ENCODE results near the gene HOXA13. TPM values are rescaled to one million over a fixed set of nuclear protein-coding genes. Genes with fewer than 3 reads are reported as not detected.

HOXA13 gene
- total and polyA plus RNA-seq, 4 donors: 0.38 TPM; not detected in 3

DNA sequence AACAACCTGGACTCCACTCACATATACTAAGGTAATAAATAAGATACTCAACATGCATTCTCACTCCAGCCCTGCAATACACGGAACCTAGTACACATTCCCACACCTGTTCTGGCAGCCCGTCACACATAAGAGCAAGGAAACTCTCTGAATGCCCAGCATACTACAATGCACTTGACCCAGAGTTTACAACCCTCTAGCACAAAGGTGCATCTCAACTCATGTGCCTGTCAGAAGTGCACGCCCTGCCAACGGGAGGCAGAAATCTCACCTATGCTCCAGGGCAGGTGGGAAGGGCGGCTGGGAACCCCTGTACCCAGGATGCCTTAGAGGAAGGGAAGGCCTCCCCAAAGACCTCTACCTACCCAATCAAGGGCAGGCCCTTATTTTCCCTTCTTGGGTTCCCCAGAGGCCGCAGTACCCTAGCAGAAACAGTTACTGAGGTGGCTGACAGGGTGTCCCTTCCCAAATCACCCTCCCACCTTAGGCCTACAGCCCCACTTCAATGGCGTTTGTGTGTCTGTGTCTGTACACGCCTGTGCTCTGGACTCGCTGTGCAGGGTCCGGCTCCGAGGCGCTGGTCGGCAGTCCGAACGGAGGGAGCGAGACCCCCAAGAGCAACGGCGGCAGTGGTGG lies 44.7 kb upstream of the HOXA13 start:
- Histone ChIP-seq H3K27me3 (ENCODE audit: control insufficient read depth in 1 of 2, insufficient read depth in 2 of 2, low read length in 1 of 2) (peaks cover 0 to 2% of the 10 kb centered on the region in 2 donors), H3K27ac (ENCODE audit: low read depth in 1 of 2, low read length in 2 of 2) (no peak overlapping the region), H3K9me3 (ENCODE audit: control insufficient read depth, low read length) (no peaks in the 10 kb centered on the region), H3K4me3 (ENCODE audit: low read length in 2 of 2) (no peak overlapping the region), H3K36me3 (ENCODE audit: control insufficient read depth in 1 of 2, insufficient read depth in 2 of 2, low read length in 1 of 2) (no peaks in the 10 kb centered on the region), H3K4me1 (ENCODE audit: control insufficient read depth in 1 of 2, insufficient read depth in 2 of 2, low read length in 2 of 2) (peaks cover 0 to 2% of the 10 kb centered on the region in 2 donors)
- intact Hi-C loops (cut with DNase I): no loop called here
- DNase-seq (no peak), ATAC-seq (ENCODE audit: low FRiP score) (no peak)
- WGBS, 2 donors: 18 to 19% methylated on average over 18 of the region's 18 CpGs

DNA sequence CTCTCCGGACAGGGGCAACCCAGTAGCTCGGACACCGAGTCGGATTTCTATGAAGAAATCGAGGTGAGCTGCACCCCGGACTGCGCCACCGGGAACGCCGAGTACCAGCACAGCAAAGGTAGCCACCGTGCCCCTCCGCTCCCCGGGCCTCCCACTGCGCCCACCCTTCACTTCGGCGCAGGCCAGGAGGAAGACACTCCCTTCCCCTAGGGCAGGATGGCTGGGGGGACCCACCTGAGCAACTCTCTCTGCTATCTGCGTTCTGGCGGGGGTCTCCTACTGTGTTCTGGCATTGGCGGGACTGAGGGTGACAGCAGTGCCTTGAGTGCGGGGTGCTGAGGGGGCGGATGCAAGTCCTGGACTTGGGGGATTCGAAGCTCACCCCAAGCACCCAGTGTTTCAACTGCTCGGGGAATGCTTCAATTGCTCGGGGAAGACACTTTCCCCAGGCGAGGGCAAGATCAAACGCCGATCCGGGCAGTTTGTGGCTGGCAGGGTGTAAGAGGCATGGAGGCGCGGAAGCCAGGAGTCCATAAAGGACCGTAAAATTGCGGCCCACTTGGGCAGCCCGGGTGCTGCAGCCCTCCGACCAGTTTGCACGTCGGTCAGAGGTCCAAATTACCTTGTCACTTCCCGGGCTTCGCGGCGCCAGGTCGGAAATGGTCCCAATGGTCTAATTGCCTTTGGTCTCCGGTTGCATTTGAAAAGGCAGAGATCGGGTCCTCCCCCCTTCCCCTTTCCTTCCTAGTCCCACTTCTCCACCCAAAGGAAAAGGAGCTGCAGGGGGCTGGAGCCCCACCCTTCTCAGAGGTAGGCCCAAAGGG lies 43.7 kb upstream of the HOXA13 start:
- Histone ChIP-seq H3K27me3 (ENCODE audit: control insufficient read depth in 1 of 2, insufficient read depth in 2 of 2, low read length in 1 of 2) (peaks cover 0 to 2% of the 10 kb centered on the region in 2 donors), H3K9me3 (ENCODE audit: control insufficient read depth, low read length) (no peaks in the 10 kb centered on the region), H3K27ac (ENCODE audit: low read depth in 1 of 2, low read length in 2 of 2) (no peak overlapping the region), H3K36me3 (ENCODE audit: control insufficient read depth in 1 of 2, insufficient read depth in 2 of 2, low read length in 1 of 2) (no peaks in the 10 kb centered on the region), H3K4me3 (ENCODE audit: low read length in 2 of 2) (no peak overlapping the region), H3K4me1 (ENCODE audit: control insufficient read depth in 1 of 2, insufficient read depth in 2 of 2, low read length in 2 of 2) (peaks cover 0 to 2% of the 10 kb centered on the region in 2 donors)
- ATAC-seq (ENCODE audit: low FRiP score) (no peak), DNase-seq (no peak)
- WGBS, 2 donors: 4 to 6% methylated on average over 42 to 43 of the region's 43 CpGs
- intact Hi-C loops (cut with DNase I): no loop called here

DNA sequence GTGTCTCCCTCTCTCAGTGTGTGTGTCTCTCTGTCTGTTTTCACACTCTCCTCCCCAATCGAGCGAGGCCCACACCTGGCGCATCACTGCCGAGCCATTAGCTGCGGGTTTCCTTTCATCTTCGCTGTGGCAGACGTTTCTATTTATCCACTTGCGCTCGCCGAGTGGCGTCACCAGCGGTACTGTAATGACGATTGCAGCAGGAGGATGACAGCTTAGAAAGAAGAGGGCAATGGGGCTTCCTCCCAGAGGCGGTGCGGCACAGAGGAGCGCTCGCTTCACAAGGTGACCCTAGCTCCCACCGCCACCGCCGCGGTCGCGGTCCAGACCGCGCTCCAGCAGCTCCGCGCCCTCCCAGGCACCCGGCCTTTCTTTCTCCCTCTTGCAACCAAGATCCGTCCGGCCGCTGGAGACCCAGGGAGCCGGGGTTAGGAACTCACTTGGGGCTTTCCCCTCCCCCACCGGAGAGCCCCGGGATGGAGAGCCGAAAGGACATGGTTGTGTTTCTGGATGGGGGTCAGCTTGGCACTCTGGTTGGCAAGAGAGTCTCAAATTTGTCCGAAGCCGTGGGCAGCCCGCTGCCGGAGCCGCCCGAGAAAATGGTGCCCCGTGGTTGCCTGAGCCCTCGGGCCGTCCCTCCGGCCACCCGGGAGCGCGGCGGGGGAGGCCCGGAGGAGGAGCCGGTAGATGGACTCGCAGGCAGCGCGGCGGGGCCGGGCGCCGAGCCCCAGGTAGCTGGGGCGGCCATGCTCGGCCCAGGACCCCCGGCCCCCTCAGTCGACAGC lies 42.9 kb upstream of the HOXA13 start, which contains the start of gene EVX1:
Gene EVX1, plus strand, starts transcription at position 248 of the 785 bp plus-strand sequence. Its CDS starts 229 bp downstream, at position 477.
- intact Hi-C loops (cut with DNase I): no loop called here
- Histone ChIP-seq H3K27ac (ENCODE audit: low read depth in 1 of 2, low read length in 2 of 2) (no peak within 1 kb of the TSS), H3K4me1 (ENCODE audit: control insufficient read depth in 1 of 2, insufficient read depth in 2 of 2, low read length in 2 of 2) (peaks cover 0 to 2% of the 10 kb centered on the region in 2 donors), H3K27me3 (ENCODE audit: control insufficient read depth in 1 of 2, insufficient read depth in 2 of 2, low read length in 1 of 2) (peaks cover 0 to 2% of the 10 kb centered on the region in 2 donors), H3K36me3 (ENCODE audit: control insufficient read depth in 1 of 2, insufficient read depth in 2 of 2, low read length in 1 of 2) (no peaks in the 10 kb centered on the region), H3K4me3 (ENCODE audit: low read length in 2 of 2) (no peak within 1 kb of the TSS), H3K9me3 (ENCODE audit: control insufficient read depth, low read length) (no peaks in the 10 kb centered on the region)
- no peak for ATAC-seq (ENCODE audit: low FRiP score)
- DNase-seq: no peak
- 3% methylated on average over 59 to 62 of the region's 62 CpGs for WGBS, 2 donors

DNA sequence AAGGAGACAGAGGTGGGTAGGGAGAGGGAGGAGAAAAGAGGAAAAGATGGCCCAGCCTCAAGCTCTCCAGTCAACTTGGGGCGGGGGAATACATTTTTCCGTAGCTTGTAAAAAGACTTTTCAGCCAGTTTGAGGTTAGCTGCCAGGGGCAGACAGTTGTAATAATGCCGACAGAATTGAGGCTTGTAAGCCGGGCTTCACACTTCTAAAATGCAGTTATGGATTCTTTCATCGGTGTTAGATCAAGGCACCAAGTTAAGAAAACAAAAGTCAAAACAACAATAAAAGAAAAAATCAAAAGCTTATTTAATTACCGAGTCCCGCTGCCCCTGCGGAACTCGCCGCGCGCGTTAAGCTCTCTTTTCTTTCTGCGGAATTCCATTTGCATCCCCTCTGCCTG lies 42.3 kb upstream of the HOXA13 start:
- ATAC-seq (ENCODE audit: low FRiP score) (no peak), DNase-seq (no peak)
- no peak overlapping the region for H3K4me3 ChIP-seq (ENCODE audit: low read length in 2 of 2)
- no peaks in the 10 kb centered on the region for H3K9me3 ChIP-seq (ENCODE audit: control insufficient read depth, low read length)
- no peaks in the 10 kb centered on the region for H3K36me3 ChIP-seq (ENCODE audit: control insufficient read depth in 1 of 2, insufficient read depth in 2 of 2, low read length in 1 of 2)
- H3K27ac ChIP-seq (ENCODE audit: low read depth in 1 of 2, low read length in 2 of 2): no peak overlapping the region
- H3K27me3 ChIP-seq (ENCODE audit: control insufficient read depth in 1 of 2, insufficient read depth in 2 of 2, low read length in 1 of 2): peaks cover 0 to 4% of the 10 kb centered on the region in 2 donors
- WGBS, 2 donors: 17 to 20% methylated on average over 14 of the region's 14 CpGs
- H3K4me1 ChIP-seq (ENCODE audit: control insufficient read depth in 1 of 2, insufficient read depth in 2 of 2, low read length in 2 of 2): peaks cover 0 to 2% of the 10 kb centered on the region in 2 donors
- intact Hi-C loops (cut with DNase I): no loop called here

DNA sequence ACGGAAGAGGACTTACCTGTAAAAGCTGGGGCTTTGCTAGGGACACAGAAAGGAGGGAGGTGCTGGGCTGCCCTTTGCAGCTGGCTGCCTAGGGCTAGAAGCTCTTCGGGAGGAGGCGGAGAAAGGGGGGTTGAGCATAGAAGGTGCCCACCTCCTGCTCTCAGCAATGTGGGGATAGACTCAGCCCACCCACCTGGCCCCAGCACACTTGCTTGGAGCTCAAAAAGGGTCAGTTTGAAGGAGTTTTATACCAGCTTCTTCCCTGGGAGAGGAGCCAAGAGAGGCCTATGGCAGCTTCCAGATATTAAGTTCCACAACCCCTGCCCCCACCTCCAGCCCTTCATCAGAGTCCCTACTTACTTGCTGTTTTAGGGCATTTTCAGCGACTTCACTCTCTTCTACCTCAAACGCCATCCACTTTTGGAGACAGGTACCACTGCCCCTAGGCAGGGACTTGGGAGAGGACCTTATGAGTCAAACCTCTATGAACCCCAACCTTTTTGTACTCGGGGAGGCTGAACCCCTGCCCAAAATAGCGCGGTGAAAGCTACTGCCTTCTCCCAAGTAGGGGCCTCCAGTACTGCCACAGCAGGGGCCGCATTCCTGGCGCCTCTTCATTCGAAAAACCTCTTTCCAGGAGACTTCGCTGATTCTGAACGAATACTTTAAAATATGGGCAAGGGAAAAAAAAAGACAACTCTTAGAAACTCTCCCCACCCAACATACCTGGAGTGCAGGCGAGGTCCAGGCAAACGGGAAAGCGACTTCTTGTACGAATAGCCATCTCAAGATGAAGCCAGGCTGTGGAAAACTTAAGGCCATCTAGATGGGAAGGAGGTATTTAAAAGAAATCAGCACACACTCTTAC lies 41.5 kb upstream of the HOXA13 start:
- 26 to 36% methylated on average over 17 of the region's 17 CpGs for WGBS, 2 donors
- intact Hi-C loops (cut with DNase I): no loop called here
- Histone ChIP-seq H3K36me3 (ENCODE audit: control insufficient read depth in 1 of 2, insufficient read depth in 2 of 2, low read length in 1 of 2) (no peaks in the 10 kb centered on the region), H3K27me3 (ENCODE audit: control insufficient read depth in 1 of 2, insufficient read depth in 2 of 2, low read length in 1 of 2) (peaks cover 0 to 5% of the 10 kb centered on the region in 2 donors), H3K4me1 (ENCODE audit: control insufficient read depth in 1 of 2, insufficient read depth in 2 of 2, low read length in 2 of 2) (peaks cover 0 to 2% of the 10 kb centered on the region in 2 donors), H3K9me3 (ENCODE audit: control insufficient read depth, low read length) (no peaks in the 10 kb centered on the region), H3K4me3 (ENCODE audit: low read length in 2 of 2) (no peak overlapping the region), H3K27ac (ENCODE audit: low read depth in 1 of 2, low read length in 2 of 2) (no peak overlapping the region)
- DNase-seq (no peak), ATAC-seq (ENCODE audit: low FRiP score) (no peak)

DNA sequence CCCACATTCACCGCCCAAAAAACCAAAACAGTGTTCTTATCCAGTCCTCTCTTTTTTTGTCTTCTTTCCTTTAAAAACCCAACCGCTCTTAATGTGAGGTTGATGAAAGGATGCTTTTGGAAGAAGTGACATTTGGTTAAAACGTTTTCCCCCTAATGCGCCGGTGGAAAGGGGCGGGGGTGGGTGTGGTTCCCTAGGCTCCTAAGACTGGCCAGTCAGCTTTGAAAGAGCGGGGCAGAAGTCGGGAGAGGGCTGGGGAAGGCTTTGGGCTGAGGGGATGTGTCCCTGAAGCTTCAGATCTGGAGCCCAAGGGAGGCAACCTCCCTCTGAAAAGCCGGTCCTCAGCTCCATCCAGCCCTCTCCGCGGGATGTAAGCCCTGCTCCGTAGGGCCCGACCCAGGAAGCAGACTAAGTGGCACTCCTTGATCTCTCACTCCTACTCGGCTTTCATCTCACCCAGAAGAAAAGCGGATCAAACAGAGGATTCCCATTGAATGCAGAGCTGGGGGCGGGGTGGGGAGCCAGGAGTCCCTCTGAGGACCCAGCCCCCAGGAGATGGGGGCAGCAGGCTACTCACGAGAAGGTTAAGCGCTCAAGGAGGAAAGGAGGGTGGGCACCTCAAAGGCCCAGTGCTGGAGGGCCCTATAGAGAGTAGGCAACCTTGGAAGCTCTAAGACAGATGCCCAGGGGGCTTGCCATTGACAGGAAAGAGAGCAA lies 40.3 kb upstream of the HOXA13 start:
- H3K36me3 ChIP-seq (ENCODE audit: control insufficient read depth in 1 of 2, insufficient read depth in 2 of 2, low read length in 1 of 2): no peaks in the 10 kb centered on the region
- no peaks in the 10 kb centered on the region for H3K9me3 ChIP-seq (ENCODE audit: control insufficient read depth, low read length)
- H3K27ac ChIP-seq (ENCODE audit: low read depth in 1 of 2, low read length in 2 of 2): no peak overlapping the region
- intact Hi-C loops (cut with DNase I): no loop called here
- H3K4me1 ChIP-seq (ENCODE audit: control insufficient read depth in 1 of 2, insufficient read depth in 2 of 2, low read length in 2 of 2): peaks cover 0 to 2% of the 10 kb centered on the region in 2 donors
- peaks cover 0 to 5% of the 10 kb centered on the region in 2 donors for H3K27me3 ChIP-seq (ENCODE audit: control insufficient read depth in 1 of 2, insufficient read depth in 2 of 2, low read length in 1 of 2)
- no peak for DNase-seq
- ATAC-seq (ENCODE audit: low FRiP score): no peak
- H3K4me3 ChIP-seq (ENCODE audit: low read length in 2 of 2): no peak overlapping the region
- WGBS, 2 donors: 13 to 15% methylated on average over 18 of the region's 18 CpGs

DNA sequence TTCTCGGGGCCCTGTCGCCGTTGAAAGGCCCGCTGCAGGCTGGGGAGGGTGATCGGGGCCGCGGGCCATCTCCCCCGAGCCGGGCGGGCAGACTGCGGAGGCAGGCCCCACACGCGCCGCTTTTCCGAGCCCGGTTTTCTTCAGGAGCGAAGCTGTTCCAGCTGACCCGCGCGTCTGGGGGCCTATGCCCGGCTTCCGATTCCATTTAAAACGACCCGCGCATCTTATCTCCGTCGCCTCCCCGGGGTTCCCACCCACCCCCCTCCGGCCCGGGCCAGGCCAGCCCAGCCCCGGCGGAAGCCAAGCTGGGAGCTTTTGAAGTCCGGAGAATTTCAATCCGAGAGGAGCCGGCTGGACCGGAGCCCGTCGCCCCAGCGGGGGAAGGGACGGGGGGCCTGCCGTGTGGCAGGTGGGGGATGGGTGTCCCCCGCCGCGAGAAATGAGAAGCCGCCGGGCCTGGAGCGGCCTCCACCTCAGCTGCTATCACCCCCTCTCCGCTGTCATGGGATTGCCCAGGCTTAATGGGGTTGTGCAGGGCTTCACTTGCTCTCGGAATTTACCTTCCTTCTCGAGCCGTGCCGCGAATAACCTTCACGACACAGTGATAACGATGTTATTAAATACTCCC lies 39.6 kb upstream of the HOXA13 start:
- no peak for DNase-seq
- WGBS, 2 donors: 9 to 13% methylated on average over 54 to 55 of the region's 55 CpGs

More for the DNA sequence above, 39.6 kb upstream of the HOXA13 start:
- Histone ChIP-seq H3K4me1 (ENCODE audit: control insufficient read depth in 1 of 2, insufficient read depth in 2 of 2, low read length in 2 of 2) (no peaks in the 10 kb centered on the region), H3K4me3 (ENCODE audit: low read length in 2 of 2) (no peak overlapping the region), H3K27me3 (ENCODE audit: control insufficient read depth in 1 of 2, insufficient read depth in 2 of 2, low read length in 1 of 2) (peaks cover 0 to 5% of the 10 kb centered on the region in 2 donors), H3K9me3 (ENCODE audit: control insufficient read depth, low read length) (no peaks in the 10 kb centered on the region), H3K27ac (ENCODE audit: low read depth in 1 of 2, low read length in 2 of 2) (no peak overlapping the region), H3K36me3 (ENCODE audit: control insufficient read depth in 1 of 2, insufficient read depth in 2 of 2, low read length in 1 of 2) (no peaks in the 10 kb centered on the region)
- intact Hi-C loops (cut with DNase I): no loop called here
- no peak for ATAC-seq (ENCODE audit: low FRiP score)

All from aorta (tissue), 5 donors.